CD4-positive, alpha-beta T cell treated with Interferon alpha-2 for 1 hour (primary cell): ENCODE results near the gene MIER2.
A peak's percentile ranks its signal among the peaks of the same experiment; 100 is the strongest.
"Not testable (repeated sequence)": the region's sequence is repeated elsewhere in the genome, so short reads cannot be mapped to it uniquely, and the experiment has no call there.

ENCODE experiments used
- DNase-seq, 2 donors: peaks; one replicate each; pipeline ENCODE4 v3.0.0-alpha.2; 2020 to 2022

Gene MIER2, protein sequence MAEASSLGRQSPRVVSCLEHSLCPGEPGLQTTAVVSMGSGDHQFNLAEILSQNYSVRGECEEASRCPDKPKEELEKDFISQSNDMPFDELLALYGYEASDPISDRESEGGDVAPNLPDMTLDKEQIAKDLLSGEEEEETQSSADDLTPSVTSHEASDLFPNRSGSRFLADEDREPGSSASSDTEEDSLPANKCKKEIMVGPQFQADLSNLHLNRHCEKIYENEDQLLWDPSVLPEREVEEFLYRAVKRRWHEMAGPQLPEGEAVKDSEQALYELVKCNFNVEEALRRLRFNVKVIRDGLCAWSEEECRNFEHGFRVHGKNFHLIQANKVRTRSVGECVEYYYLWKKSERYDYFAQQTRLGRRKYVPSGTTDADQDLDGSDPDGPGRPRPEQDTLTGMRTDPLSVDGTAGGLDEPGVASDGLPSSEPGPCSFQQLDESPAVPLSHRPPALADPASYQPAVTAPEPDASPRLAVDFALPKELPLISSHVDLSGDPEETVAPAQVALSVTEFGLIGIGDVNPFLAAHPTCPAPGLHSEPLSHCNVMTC

DNA sequence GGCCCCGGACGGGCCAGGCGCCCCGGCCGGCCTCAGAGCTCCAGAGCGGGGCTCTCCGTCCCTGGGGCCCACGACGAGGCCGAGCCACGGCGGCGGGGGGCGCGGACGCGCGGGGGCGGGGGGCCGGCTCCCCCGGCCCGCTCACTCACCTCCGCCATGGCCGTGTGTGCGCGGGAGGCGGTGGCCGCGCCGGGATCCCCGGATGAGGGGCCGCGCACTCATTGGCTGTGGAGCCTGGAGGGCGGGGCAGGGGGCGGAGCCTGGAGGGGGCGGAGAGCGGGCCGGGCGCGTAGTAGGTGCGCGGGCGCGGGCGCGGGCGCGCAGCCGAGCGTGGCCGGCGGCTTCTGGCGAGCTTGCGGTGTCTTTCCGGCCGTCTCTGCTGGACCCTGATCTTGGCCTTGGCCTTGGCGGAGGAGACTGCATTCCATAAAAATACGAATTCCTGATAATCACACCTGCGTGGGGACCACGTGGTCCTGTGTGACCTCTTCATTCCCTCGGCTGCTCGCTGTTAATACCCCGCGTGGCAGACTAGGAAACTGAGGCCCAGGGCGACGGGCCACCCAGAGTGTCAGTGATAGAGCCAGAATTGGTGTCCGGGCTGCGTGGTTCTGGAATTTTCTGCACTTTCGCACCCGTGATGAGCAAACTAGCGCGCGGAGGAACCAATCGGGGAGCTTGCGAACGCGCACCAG is at the start of gene MIER2:
Gene MIER2 (minus strand): TSS at position 172 of the 695 bp plus-strand sequence. CDS start 14 bp downstream, at position 158.
- peak; percentile 87 to 95 for DNase-seq

DNA sequence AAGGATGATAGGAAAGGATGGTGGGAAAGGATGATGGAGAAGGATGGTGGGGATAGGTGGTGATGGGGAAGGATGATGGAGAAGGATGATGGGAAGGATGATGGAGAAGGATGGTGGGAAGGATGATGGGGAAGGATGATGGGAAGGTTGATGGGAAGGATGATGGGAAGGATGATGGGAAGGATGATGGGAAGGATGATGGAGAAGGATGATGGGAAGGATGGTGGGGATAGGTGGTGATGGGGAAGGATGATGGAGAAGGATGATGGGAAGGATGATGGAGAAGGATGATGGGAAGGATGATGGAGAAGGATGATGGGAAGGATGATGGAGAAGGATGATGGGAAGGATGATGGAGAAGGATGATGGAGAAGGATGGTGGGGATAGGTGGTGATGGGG is 49.0 kb upstream of the MIER2 start:
- not testable (repeated sequence) for DNase-seq

DNA sequence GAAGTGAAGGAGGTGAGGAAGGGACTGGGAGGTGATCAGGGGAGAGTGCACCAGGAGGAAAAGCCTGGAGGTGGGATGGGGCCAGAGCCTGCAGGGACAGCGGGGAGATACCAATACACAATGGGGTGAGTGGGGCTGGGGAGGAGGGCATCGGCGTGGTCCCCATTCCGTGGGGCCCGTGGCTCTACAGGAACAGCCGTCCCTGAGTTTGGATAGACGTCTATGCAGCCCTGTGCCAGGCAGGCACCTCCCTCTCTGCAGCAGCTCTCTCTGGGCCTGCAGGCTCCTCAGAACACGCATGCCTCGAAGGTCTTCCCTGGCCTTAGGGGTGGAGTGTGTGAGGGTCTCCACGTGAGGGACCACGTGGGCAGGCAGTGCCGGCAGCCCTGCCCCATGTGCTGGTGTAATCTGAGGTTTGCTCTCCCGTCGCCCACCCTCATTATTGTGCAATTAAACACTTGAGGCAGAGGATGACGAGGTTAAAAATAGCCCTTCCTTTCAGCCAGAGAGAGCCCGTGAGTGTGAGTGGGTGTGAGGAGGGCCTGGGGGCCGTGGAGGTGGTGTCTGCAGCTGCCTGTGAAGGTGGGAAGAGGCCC is 47.9 kb upstream of the MIER2 start:
- no peak for DNase-seq

DNA sequence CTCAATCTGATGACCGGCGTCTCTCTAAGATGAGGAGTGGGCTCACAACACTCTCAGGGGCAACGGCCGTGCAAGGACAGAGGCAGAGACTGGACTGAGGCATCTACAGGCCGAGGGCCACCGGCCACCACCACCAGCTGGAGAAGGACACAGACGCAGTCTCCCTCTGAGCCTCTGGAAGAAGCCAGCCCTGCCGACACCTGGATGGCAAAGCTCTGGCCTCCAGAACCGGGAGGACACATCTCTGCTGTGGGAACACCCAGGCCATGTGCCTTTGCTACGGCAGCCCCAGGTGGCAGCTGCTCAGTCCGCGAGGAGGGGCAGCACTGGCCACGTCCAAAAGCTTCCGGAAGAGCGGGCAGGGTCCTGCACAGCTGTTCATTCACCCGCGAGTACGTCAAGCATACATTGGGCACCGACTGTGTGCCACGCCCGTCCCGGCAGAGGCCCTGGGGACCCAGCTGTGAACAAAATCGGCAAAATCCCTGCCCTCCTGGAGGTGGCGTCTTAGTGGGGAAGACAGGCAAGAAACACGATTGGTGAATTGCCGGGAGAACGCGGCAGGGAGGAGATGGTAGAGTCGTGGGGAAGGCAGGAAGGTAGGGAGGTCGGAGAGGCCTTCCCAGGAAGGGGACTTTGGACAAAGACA is 47.3 kb upstream of the MIER2 start:
- DNase-seq: no peak

DNA sequence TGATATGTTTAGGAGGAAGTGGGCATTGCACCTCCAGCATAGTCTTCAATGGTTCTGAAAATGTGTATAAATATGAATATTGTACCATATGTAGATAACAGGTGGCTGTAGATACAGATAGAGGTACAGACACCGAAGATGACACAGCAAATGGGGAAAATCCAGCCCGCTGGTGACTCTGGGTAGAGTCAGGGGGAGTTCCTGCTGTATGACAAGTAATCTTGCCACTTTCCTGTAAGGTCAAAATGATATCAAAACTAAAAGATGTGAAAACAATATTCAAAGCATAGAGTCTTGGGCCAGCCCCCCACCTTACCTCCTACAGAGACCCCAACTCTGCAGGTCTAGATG is 46.6 kb upstream of the MIER2 start:
- no peak for DNase-seq

DNA sequence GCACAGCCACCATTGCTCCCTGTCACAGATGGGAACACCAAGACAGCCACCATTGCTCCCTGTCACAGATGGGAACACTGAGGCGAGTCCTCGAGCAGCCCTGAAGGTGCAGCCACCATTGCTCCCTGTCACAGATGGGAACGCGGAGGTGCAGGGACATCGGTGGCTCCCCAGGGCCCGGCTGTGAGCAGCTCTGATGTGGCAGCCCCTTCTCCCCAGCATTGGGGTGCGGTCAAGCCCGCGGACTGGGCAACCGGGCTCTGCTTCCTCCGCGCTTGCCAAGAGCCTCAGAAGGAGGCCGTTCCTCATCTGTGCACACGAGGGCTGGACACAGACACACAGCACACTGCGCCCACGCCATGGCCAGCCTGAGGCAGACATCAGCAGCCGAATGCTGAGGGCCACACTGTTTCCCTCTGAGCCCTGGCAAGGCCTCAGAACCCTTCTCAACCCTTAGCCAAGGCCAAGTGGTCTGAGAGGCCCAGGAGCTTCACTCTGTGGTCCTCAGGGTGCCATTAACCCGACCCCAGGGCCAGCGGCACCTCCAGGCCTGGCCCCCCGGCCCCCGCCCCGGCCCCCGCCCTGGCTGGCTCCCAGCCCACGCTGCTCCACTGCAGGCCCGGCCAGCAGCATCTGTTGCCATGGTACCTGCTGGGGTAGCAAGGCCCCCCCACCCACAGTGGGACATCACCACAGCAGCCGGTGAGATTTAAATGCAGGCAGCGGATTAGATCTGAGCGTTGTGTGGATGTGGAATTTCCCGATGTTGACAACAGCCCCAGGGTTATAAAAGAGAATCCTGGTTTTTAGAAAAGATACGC is 46.0 kb upstream of the MIER2 start:
- no peak for DNase-seq

DNA sequence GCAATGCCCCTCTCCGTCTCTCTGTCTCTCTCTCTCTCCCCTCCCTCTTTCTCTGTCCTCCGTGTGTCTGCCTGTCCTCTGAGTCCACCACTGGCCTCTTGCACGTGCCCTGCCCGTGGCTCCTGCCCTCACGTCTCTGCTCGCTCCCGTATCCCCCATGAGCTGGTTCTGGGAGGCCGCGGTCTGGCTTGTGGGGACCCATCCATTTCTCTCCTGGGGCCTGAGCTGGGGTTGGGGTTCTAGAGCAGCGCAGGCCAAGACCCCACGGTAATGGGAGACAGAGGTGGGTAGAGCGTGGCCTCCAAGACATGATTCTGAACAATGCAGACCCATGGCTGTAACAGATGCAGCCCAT is 45.3 kb upstream of the MIER2 start:
- no peak for DNase-seq

DNA sequence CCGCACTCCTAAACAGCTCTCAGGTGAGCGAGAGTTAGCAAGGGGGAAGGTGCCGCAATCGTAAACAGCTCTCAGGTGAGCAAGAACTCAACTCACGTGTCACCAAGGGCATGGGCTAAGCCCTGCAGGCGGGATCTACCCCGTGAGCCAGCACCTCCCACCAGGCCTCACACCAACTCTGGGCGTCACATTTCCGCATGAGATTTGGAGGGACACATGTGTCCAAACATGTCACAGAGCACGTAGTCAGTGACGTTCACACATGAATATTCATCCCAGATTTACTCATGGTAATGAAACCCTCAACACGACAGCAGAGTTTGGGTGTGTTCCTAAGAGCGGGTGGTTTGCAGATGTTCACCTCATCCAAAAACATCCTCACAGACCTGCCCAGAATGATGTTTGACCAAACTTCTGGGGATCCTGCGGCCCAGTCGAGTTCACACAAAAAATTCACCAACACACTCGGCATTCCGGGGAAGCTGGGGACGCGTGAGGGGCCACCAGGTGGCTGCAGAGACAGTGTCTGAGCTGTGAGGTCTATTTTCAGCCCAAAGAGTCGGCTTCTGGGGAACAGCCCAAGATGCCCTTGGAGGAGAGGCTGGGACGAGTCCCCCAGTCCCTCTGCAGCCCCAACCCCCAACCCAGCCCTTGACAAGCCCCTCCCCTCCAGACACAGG is 44.8 kb upstream of the MIER2 start:
- DNase-seq: no peak

DNA sequence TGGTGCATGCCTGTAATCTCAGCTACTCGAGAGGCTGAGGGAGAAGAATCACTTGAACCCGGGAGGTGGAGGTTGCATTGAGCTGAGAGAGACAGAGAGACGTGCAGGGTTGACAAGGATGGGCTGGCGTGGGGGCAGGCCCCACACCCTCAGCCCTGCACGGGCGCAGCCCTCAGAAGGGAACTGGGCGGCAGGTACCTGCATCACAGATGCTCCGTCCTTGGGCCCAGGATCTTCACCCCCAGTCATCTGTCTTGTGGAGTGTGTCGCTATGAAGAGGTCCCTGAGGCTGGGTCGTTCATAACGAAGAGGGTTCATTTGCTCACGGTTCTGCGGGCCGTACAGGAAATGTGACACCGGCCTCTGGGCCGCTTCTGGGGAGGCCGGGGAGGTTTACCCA is 44.1 kb upstream of the MIER2 start:
- no peak for DNase-seq

DNA sequence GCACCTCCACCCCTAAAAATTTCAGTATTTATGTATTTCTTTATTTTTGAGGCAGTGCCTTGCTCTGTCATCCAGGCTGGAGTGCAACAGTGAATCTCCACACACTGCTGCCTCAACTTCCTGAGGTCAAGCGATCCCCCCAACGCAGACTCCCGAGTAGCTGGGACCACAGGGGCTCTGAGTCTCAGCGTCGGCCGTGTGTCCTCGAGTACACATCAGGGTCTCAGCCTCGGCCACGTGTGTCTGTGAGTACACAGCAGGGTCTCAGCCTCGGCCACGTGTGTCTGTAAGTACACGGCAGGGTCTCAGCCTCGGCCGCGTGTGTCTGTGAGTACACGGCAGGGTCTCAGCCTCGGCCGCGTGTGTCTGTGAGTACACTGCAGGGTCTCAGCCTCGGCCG is 43.2 kb upstream of the MIER2 start:
- no peak for DNase-seq

DNA sequence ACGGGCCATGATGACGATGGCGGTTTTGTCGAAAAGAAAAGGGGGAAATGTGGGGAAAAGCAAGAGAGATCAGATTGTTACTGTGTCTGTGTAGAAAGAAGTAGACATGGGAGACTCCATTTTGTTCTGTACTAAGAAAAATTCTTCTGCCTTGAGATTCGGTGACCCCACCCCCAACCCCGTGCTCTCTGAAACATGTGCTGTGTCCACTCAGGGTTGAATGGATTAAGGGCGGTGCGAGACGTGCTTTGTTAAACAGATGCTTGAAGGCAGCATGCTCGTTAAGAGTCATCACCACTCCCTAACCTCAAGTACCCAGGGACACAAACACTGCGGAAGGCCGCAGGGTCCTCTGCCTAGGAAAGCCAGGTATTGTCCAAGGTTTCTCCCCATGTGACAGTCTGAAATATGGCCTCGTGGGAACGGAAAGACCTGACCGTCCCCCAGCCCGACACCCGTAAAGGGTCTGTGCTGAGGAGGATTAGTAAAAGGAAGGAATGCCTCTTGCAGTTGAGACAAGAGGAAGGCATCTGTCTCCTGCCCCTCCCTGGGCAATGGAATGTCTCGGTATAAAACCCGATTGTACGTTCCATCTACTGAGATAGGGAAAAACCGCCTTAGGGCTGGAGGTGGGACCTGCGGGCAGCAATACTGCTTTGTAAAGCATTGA is 42.2 kb upstream of the MIER2 start:
- DNase-seq: not testable (repeated sequence)

DNA sequence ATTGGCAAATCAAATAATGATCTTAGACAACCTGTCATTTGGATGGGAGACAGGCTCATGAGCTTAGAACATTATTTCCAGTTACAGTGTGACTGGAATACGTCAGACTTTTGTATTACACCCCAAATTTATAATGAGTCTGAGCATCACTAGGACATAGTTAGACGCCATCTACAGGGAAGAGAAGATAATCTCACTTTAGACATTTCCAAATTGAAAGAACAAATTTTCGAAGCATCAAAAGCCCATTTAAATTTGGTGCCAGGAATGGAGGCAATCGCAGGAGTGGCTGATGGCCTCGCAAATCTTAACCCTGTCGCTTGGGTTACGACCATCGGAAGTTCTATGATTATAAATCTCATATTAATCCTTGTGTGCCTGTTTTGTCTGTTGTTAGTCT is 41.6 kb upstream of the MIER2 start:
- DNase-seq: not testable (repeated sequence)

DNA sequence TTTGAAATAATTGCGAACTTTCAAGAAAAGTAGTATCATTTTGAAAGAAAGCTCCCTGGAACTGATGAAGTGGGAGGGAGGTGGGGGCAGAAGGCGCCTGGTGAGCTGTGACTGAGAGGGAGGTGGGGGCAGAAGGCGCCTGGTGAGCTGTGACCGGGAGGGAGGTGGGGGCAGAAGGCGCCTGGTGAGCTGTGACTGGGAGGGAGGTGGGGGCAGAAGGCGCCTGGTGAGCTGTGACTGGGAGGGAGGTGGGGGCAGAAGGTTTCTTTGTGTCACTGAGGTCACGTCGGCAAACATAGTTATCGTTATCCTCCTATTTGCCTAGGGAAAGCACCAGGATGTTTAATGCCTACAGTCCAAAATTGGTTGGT is 40.2 kb upstream of the MIER2 start:
- DNase-seq: no peak

DNA sequence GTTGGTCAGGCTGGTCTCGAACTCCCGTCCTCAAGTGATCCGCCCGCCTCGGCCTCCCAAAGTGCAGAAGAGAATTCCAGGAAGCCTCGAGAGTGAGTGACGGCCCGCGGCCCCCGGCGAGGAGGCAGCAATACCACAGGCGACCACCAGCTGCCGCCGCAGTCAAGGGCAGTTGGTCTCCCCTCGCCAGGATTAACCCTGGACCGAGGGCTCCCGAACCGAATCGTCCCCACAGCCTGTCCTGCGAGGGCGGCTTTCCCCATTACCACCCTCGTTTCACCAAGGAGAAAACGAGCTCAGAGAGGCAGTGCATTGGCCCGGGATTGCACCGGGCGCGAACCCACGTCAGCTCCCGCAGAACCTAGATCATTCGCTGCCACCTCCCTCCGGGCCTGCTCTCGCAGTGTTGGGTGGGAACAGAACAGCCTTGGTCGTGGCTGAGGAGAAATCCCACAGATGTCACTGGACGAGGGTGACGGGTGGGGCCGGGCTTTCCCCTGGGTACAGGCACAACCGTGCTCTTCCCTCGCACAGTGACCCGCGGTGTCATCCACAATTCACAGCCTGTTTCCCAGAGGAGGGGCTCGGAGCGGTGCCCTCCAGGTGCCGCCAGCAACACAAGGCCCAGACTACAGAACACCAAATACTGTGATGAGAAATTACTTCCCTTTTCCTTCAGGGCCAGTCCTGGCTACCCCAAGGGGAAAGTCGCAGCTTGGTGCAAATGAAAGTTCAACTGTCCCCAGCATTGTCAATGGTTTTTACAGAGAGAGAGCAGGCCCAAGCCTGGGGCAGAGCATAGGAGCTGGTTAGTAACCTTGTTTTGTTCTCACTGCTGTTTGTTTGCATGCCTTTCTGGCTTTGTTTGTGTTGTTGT is 39.6 kb upstream of the MIER2 start:
- no peak for DNase-seq

DNA sequence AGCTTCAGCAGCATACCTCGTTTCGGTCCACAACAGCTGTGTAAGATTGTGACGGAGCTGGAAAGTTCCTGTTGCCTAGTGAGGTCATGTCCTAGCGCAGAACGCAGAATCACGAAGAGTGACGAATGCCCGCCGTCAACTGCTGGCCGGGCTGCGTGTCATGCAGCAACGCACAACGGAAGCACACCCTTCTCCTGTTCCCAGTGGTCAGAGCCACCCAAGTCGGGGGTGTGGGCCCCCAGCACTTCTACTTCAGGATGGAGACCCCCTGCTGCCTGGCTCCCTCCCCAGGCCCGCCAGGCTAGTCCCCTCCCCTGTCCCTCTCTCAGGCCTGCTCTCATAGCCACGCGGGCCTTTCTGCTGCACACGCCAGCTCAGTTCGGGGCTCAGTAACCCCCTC is 38.4 kb upstream of the MIER2 start:
- DNase-seq: no peak

DNA sequence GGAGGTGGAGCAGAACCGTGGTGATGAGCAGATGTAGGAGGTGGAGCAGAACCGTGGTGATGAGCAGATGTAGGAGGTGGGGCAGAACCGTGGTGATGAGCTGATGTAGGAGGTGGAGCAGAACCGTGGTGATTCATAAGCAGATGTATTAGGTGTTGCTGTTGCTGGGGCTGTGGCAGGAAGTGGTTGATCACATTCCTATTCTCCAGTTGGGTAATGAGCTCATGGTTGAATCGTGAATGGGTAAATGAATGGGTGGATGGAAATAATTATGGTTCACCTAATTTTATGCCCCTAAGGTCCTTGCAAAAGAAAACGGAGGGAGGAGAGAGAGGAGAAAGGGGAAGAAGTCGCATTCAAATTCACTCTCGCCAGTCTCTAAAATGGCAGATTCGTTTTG is 38.0 kb upstream of the MIER2 start:
- peak; percentile 31 to 60 for DNase-seq

DNA sequence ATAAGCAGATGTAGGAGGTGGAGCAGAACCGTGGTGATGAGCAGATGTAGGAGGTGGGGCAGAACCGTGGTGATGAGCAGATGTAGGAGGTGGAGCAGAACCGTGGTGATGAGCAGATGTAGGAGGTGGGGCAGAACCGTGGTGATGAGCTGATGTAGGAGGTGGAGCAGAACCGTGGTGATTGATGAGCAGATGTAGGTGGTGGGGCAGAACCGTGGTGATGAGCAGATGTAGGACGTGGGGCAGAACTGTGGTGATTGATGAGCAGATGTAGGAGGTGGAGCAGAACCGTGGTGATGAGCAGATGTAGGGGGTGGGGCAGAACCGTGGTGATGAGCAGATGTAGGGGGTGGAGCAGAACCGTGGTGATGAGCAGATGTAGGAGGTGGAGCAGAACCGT is 37.3 kb upstream of the MIER2 start:
- DNase-seq: not testable (repeated sequence)

DNA sequence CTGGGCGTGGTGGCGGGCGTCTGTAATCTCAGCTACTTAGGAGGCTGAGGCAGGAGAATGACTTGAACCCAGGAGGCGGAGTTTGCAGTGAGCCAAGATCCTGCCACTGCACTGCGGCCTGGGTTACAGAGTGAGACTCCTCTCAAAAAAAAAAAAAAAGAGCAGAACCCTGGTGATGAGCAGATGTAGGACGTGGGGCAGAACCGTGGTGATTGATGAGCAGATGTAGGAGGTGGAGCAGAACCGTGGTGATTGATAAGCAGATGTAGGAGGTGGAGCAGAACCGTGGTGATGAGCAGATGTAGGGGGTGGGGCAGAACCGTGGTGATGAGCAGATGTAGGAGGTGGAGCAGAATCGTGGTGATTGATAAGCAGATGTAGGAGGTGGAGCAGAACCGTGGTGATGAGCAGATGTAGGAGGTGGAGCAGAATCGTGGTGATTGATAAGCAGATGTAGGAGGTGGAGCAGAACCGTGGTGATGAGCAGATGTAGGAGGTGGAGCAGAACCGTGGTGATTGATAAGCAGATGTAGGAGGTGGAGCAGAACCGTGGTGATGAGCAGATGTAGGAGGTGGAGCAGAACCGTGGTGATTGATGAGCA is 36.1 kb upstream of the MIER2 start:
- DNase-seq: not testable (repeated sequence)

DNA sequence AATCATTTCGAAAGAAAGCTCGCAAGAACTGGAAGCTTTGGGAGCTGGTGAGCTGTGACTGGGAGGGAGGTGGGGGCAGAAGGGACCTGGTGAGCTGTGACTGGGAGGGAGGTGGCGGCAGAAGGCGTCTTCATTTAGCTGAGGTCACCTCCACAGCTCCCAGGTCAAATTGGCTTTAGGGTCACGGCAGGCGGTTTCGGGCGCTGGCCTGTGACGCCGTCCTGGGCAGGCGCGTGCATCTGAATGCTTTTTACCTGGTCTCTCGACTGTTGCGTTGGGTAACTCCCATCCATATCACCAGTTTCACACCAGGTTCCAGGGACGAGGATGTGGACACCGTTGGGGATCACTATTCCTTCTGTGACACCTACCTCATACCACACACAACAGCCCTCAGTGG is 35.2 kb upstream of the MIER2 start:
- no peak for DNase-seq

DNA sequence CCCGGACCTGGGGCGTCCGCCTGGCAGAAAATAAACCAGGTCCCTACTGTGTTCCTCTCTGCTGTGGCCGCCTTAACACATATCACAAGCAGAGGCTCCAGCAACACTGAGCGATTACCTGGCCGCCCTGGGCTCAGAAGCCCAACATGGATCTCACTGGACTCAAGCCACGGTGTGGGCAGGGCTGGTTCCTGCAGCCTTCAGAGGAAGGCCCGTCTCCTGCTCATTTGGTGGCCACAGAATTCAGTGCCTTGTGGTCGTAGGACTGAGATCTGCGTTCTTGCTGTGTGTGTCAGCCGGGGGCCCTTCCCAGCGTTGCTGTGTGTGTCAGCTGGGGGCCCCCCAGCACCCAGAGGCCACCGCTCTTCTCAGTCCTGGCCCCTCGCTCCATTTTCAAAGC is 34.1 kb upstream of the MIER2 start:
- no peak for DNase-seq
